ENCODE measurements around the gene MAOB. TPM values are rescaled to one million over a fixed set of nuclear protein-coding genes. Genes with fewer than 3 reads are reported as not detected.

MAOB gene
- total and polyA plus RNA-seq, 10 of the 15 experiments (the other 5 are each of a cell fraction or from before 2014, with no cell fraction given) = 0.21 TPM; not detected in 9

- intact Hi-C loops (cut with micrococcal nuclease; ENCODE audit: unreplicated experiment) = no loop called here
- in situ Hi-C loops (cut with MboI) = no loop called here
- Histone ChIP-seq H3K4me1 (ENCODE audit: control insufficient read depth, insufficient read depth, low read length) (no peaks in the 10 kb centered on the region), H3K4me2 (ENCODE audit: control insufficient read depth, insufficient read depth) (no peak overlapping the region), H3K36me3 (ENCODE audit: control insufficient read depth in 2 of 2, insufficient read depth in 2 of 2, low read length in 1 of 2) (no peaks in the 10 kb centered on the region), H3K27me3 (replicated peaks in 1 of 2; ENCODE audit: control insufficient read depth in 2 of 2, insufficient read depth in 2 of 2, low read length in 1 of 2) (no peaks in the 10 kb centered on the region), H3K79me2 (ENCODE audit: control insufficient read depth, insufficient read depth, low read length) (no peaks in the 10 kb centered on the region), H4K20me1 (ENCODE audit: control insufficient read depth, insufficient read depth) (no peaks in the 10 kb centered on the region), H3K27ac (ENCODE audit: control insufficient read depth, insufficient read depth) (no peak overlapping the region), H3K4me3 (no peak overlapping the region), H3K9ac (ENCODE audit: control insufficient read depth, insufficient read depth, low read length) (no peak overlapping the region), H2AFZ (ENCODE audit: control insufficient read depth, low read depth, low read length) (no peak overlapping the region), H3K9me3 (replicated peaks; ENCODE audit: control insufficient read depth, insufficient read depth, low read length) (no peaks in the 10 kb centered on the region)
- 7% methylated on average over 3 of the region's 3 CpGs for WGBS (ENCODE audit: insufficient coverage, insufficient replicate concordance, low lambda C conversion rate, missing lambda C conversion rate)
- CTCF ChIA-PET = no interaction called here
- DNase-seq (ENCODE audit: low read depth, low spot score) = no peak
- no peak for FAIRE-seq
- ATAC-seq = no peak
- SMC1A ChIA-PET (ENCODE audit: uncharacterized antibody, unreplicated experiment) = no interaction called here
- no peak for TF ChIP-seq WRNIP1 (IDR thresholded peaks at IDR 0.05; ENCODE audit: borderline replicate concordance, low read depth, low read length)
- TF ChIP-seq TCF12 (IDR thresholded peaks at IDR 0.05; ENCODE audit: low read depth, low read length) = no peak
- no peak for TF ChIP-seq NFIC (IDR thresholded peaks at IDR 0.05; ENCODE audit: low read depth, low read length)
- no peak for TF ChIP-seq PML (IDR thresholded peaks at IDR 0.05; ENCODE audit: low read length)
- no peak for TF ChIP-seq GABPA (IDR thresholded peaks at IDR 0.05; ENCODE audit: low read depth)
- no peak for TF ChIP-seq HDAC6 (IDR thresholded peaks at IDR 0.05; ENCODE audit: unreplicated experiment)
- no peak for TF ChIP-seq ETV6 (conservative IDR thresholded peaks at IDR 0.05 in 1 of 2, IDR thresholded peaks at IDR 0.05 in 1 of 2; ENCODE audit: borderline replicate concordance in 1 of 2, low read depth in 1 of 2)
- TF ChIP-seq DPF2 (IDR thresholded peaks at IDR 0.05) = no peak
- no peak for TF ChIP-seq SMC3 (IDR thresholded peaks at IDR 0.05; ENCODE audit: borderline replicate concordance, low read length)
- TF ChIP-seq NFYB (IDR thresholded peaks at IDR 0.05; ENCODE audit: insufficient read depth, low read depth, low read length) = no peak
- TF ChIP-seq ZNF622 (IDR thresholded peaks at IDR 0.05) = no peak
- TF ChIP-seq NFYA (IDR thresholded peaks at IDR 0.05; ENCODE audit: borderline replicate concordance, low read depth, low read length) = no peak
- no peak for TF ChIP-seq NFXL1 (IDR thresholded peaks at IDR 0.05; ENCODE audit: borderline replicate concordance)
- TF ChIP-seq ZNF274 (IDR thresholded peaks at IDR 0.05; ENCODE audit: insufficient read depth, insufficient read length) = no peak
- TF ChIP-seq RUNX3 (IDR thresholded peaks at IDR 0.05; ENCODE audit: low read length) = no peak
- TF ChIP-seq JUNB (IDR thresholded peaks at IDR 0.05) = no peak
- TF ChIP-seq ASH2L (IDR thresholded peaks at IDR 0.05; ENCODE audit: borderline replicate concordance, low read depth) = no peak
- no peak for TF ChIP-seq NR2C1 (IDR thresholded peaks at IDR 0.05)
- TF ChIP-seq POLR2AphosphoS2 (IDR thresholded peaks at IDR 0.05; ENCODE audit: low read depth, low read length) = no peak
- no TSS peak for BruUV-seq (replicated peaks)
- POLR2A ChIA-PET = no interaction called here
- RAD21 ChIA-PET (ENCODE audit: unreplicated experiment) = no interaction called here
Observed at GRCh38 chrX:43870011-43870410, 12.2 kb downstream of the MAOB start.
